NK-92 (cell line): ENCODE results near the gene IL17RA.
"Not testable (repeated sequence)": the region's sequence is repeated elsewhere in the genome, so short reads cannot be mapped to it uniquely, and the experiment has no call there.

Experiments
- DNase-seq: peaks from one replicate; lab custom pipeline; 2025; ENCODE audit not compliant: unreplicated experiment; lab: John Stamatoyannopoulos, UW

The IL17RA gene

GRCh38 chr22:17084554-17085276 is at the start of gene IL17RA:
TSS of gene IL17RA (plus strand) at chr22:17085000. CDS start at chr22:17085092, 92 bp downstream.
- DNase-seq: peak; percentile 46

- DNase-seq: no peak
These were observed 49.6 kb upstream of the IL17RA start for GRCh38 chr22:17035246-17035645.

- DNase-seq: not testable (repeated sequence)
These were observed 48.6 kb upstream of the IL17RA start for GRCh38 chr22:17035976-17036841.

- not testable (repeated sequence) for DNase-seq
These were observed 47.7 kb upstream of the IL17RA start for GRCh38 chr22:17036842-17037711.

- no peak for DNase-seq
These were observed 41.3 kb upstream of the IL17RA start for GRCh38 chr22:17043521-17043920.

- no peak for DNase-seq
These were observed 38.0 kb upstream of the IL17RA start for GRCh38 chr22:17046566-17047348.

GRCh38 chr22:17047656-17048055 is 37.1 kb upstream of the IL17RA start:
- DNase-seq: no peak

- no peak for DNase-seq
These were observed 28.7 kb upstream of the IL17RA start for GRCh38 chr22:17056058-17056457.

- no peak for DNase-seq
These were observed 28.0 kb upstream of the IL17RA start for GRCh38 chr22:17056807-17057206.

GRCh38 chr22:17057959-17058814 is 26.6 kb upstream of the IL17RA start:
- DNase-seq: no peak

- DNase-seq: no peak
These were observed 24.7 kb upstream of the IL17RA start for GRCh38 chr22:17060126-17060525.

GRCh38 chr22:17063411-17064106 is 21.2 kb upstream of the IL17RA start:
- DNase-seq: no peak

- no peak for DNase-seq
These were observed 20.2 kb upstream of the IL17RA start for GRCh38 chr22:17064498-17065100.

- DNase-seq: no peak
These were observed 19.4 kb upstream of the IL17RA start for GRCh38 chr22:17065433-17065832.

GRCh38 chr22:17072877-17073276 is 11.9 kb upstream of the IL17RA start:
- no peak for DNase-seq

- DNase-seq: no peak
These were observed 10.2 kb upstream of the IL17RA start for GRCh38 chr22:17074648-17075002.

- DNase-seq: no peak
These were observed 7.5 kb upstream of the IL17RA start for GRCh38 chr22:17077255-17077654.

GRCh38 chr22:17079572-17079971 is 5.2 kb upstream of the IL17RA start:
- DNase-seq: no peak

- no peak for DNase-seq
These were observed 1.5 kb upstream of the IL17RA start for GRCh38 chr22:17083255-17083654.
